ENCODE measurements around the gene COPA.

The COPA gene

GRCh38 chr1:160282807-160283206 is 60.2 kb downstream of the COPA start:
- TF ChIP-seq CTCF (conservative IDR thresholded peaks at IDR 0.05) (no peak), ZFX (IDR thresholded peaks at IDR 0.05) (no peak)
- no peak overlapping the region for H3K27ac ChIP-seq

- TF ChIP-seq ZFX (IDR thresholded peaks at IDR 0.05): no peak
- no peak for TF ChIP-seq CTCF (conservative IDR thresholded peaks at IDR 0.05)
- H3K27ac ChIP-seq: no peak overlapping the region
Observed at GRCh38 chr1:160277987-160278386, 65.1 kb downstream of the COPA start.

GRCh38 chr1:160277330-160277729 is 65.7 kb downstream of the COPA start:
- TF ChIP-seq CTCF (conservative IDR thresholded peaks at IDR 0.05): no peak
- TF ChIP-seq ZFX (IDR thresholded peaks at IDR 0.05): no peak
- no peak overlapping the region for H3K27ac ChIP-seq

- no peak overlapping the region for H3K27ac ChIP-seq
- TF ChIP-seq CTCF (conservative IDR thresholded peaks at IDR 0.05) (no peak), ZFX (IDR thresholded peaks at IDR 0.05) (no peak)
Observed at GRCh38 chr1:160271025-160271424, 72.0 kb downstream of the COPA start.

GRCh38 chr1:160267284-160267991 is 75.6 kb downstream of the COPA start:
- no peak overlapping the region for H3K27ac ChIP-seq
- TF ChIP-seq CTCF (conservative IDR thresholded peaks at IDR 0.05) (no peak), ZFX (IDR thresholded peaks at IDR 0.05) (no peak)

GRCh38 chr1:160264795-160265307 is 78.2 kb downstream of the COPA start:
- H3K27ac ChIP-seq: no peak overlapping the region
- TF ChIP-seq CTCF (conservative IDR thresholded peaks at IDR 0.05) (no peak), ZFX (IDR thresholded peaks at IDR 0.05) (no peak)

- TF ChIP-seq ZFX (IDR thresholded peaks at IDR 0.05) (peak; percentile 81), CTCF (conservative IDR thresholded peaks at IDR 0.05) (no peak)
- H3K27ac ChIP-seq: peak within 1 kb of the TSS; percentile 96
Observed at GRCh38 chr1:160261893-160262794, 80.9 kb downstream of the COPA start, which contains the start of gene DCAF8. Gene DCAF8, minus strand, starts transcription at chr1:160262549. Its CDS starts 18,541 bp downstream, at chr1:160244008.

All from C4-2B (cell line).